HG02840 (cell line): ENCODE data around the gene IL10RA.

Experiments used
- ATAC-seq: cut with Tn5 transposase; IDR thresholded peaks from one replicate; pipeline ENCODE4 v1.9.1; 2021; ENCODE audit warnings: mild to moderate bottlenecking, moderate library complexity, moderate number of reproducible peaks; ENCODE audit not compliant: unreplicated experiment, low FRiP score

The IL10RA gene

DNA sequence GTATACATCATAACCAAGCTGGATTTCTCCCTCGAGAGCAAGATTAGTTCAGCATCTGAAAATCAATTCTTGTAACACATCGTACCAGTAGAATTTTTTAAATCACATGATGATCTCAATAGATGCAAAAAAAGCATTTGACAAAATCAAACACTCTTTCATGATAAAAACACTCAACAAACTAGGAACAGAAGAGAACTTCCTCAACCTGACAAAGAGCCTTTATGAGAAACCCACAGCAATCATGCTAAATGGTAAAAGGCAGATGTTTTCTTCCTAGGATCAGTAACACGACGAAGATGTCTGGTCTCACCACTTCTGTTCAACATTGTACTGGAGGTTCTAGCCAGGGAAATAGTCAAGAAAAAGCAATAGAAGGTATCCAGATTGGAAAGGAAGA lies 56.6 kb downstream of the IL10RA start:
- no peak for ATAC-seq

DNA sequence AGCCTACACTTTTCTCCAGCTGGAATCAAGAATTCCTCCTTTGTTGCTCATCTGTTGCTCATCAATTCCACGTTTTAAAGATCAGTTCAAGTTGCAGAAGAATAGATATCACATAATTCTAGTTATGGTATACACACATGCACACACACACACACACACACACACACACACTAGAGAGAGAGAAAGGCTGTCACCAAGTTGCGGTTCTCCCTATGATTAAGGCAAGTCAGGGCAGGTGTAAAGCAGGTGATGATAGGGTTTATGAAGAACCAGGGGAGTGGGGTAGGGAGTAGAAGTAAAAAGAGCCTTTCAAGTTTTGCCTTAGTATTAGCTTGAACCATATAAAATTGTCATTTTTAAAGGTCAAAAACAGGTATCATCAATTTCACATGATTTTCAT lies 59.0 kb downstream of the IL10RA start:
- ATAC-seq = no peak

DNA sequence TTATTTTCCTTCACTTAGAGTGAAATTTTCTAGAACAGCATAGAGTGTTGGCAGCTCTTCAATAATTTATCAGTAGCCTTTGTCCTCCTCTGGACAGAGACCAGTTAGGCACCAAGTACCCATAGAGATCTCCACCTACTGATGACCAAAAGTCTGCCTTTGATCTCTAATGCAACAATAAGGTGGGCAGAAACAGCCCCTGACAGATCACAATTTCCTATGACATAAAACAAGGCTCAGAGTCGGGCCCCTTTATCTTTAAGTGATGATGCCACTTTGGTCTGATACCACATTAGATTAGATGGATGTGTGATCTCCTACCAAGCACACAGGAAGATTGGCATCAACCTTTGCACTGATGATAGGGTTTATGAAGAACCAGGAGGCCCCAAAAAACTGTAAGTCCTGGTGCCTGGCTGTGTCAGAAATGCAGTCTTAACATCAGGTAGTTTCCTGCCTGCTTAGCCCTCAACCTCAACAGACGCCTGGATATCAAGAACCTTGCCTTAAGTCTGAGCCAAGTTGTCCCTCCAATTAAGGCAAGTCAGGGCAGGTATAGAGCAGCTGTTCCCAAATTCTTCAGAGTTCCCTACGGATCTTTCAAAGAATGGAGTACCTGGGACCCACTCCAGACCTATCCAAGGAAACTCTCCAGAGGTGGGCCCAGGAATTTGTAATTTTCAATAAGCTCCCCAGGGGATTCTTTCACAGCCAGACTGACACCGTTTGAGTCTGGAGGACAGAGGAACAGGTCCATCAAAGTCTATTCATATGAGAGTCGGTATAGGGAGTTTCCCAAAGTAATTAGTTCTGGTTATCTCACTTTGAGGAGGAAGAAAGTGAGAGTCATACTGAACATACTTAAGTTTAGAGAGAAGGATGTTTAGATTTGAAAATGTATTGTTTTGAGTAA lies 60.1 kb downstream of the IL10RA start:
- ATAC-seq = no peak

DNA sequence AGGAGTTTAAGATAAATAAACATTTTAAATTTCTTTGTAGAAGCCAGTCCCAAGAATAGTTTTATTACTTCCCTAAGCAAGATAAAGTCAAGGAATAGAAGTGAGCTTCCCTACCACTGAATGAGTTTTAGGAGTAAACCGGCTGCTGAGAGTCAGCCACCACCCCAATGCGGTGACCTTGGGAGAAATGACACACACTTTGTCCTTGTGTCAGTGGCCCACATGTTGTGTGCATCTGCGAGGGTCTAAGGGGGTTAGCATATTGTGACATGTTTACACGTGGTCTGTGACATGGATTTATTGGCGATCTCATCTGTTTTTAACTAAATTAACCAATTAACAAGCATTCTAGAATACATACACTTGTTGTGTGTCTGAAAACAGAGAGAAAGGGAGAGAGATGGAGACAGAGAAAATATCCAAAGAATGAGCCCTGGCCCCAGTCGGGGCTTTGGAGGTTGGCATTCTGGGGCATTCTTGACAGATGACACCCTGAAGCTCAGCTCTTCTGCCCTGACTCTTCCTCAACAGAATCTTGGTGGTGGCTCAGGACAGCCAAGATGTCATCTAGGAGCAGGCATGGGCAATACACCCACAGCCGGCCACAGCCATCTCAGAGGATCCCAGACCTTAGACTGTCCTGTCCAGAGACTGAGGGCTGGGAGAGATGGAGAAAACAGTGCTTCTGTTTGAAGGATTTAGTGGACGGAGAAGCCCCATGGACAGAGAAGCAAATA lies 60.9 kb downstream of the IL10RA start:
- no peak for ATAC-seq

DNA sequence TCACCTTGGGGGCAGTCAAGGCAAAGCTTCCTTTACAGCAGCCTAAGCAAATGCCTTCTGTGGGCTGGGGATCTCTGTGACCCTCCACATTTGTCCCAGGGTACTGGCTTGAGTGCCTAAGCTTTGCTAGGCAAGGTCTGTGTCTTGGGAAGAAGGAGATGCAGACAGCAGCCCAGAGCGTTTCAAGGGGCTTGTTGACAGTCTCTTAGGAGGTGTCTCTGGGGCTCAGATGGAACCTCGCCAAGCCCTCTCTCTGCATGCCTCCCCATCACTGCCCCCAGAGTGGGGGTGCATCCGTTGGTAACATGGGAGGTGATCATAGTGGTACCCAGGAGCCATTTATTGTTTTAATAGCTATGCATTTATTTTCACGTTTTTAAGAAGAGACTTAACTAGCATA lies 61.6 kb downstream of the IL10RA start:
- no peak for ATAC-seq

DNA sequence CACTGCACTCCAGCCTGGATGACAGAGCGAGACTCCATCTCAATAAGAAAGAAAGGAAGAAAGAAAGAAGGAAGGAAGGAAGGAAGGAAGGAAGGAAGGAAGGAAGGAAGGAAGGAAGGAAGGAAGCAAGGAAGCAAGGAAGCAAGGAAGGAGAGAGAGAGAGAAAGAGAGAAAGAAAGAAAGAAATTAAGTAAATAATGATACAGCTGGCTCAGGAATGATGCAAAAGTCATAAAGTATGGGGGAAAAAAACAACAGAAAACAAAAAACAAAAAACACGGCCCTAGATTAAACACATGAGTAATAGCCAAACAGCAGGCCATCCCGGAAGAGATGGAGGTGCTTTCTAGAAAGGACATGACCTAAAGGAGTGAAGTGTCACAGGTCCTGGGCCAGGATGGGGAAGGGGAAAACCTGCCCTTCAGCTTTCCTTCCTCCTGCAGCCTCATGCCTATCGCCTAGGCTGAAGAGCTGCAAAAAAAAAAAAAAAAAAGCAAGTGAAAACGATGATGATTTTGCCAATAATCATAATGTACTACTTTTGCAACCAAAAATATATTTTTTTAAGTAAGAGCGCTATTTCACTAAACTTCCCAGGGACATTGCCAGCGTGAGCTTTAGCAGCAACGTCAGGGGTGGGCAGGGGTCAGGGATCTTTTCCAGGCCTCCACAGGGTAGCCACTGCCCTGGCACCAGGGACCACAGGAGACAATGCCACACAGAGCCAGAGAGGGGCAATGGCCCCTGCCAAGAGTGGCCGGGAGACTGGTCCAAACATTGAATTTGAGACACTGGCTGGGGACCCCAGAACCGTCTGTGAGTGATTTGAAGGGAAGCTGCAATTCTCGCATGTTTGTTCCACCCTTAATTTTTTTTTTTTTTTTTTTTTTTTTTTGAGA lies 62.5 kb downstream of the IL10RA start:
- ATAC-seq = no peak

DNA sequence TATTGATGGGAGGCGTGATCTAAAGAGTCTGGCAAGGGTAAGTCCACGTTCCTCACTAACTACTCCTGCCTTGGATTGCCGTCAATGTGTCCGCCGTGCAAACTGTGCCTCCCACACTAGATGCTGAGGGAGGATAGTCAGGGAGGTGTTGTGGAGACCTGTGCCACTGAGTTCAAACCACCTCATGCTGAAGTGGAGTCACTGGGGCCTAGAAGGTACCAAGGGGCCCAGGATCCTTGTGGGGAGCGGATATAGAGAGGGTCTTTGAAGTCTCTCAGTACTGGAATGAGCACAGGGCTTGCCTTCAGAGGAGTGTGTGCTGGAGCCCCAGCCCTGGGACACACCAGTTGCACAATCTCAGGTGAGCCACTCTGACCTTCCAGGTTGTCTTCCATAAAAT lies 63.6 kb downstream of the IL10RA start:
- ATAC-seq = no peak

DNA sequence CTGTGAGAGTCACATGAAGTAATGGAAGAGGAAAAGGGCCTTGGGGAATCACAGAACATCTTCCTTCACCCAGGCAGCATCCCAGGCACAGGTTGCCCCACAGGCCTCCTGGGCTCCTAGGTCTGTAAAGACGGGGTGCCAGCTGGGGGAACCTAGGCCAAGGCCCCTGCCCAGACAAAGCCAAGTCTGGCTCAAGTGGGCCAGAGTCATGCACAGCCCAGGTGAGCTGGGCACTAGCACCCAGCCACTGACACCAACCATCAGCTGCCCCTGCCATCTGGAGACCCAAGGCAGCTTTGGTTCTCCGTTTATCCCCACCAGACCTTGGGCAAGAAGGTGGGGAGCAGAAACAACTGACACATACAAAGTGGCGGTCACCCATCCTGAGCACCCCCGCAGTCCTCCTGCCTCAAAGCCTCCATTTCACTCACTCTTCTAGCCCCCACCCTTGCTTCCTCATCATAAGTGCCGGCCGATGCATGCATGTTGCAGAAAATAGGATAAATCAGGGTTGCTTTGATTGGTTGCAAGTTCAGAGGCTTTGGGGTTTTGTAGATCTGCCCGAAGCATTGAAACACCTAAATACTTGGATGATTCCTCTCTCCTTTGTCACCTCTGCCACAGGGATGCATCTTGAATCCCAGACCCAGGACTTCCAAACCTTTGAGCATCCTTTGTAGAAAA lies 64.2 kb downstream of the IL10RA start:
- no peak for ATAC-seq
